GM12878 (cell line): ENCODE measurements around the gene XPO6. TPM values are rescaled to one million over a fixed set of nuclear protein-coding genes. Genes with fewer than 3 reads are reported as not detected.

Experiments used
- ATAC-seq: fragments of 200-7000 bp; cut with Tn5 transposase; 3 replicates; pipeline ENCODE4 v1.9.1; 2020; ENCODE audit warnings: mild to moderate bottlenecking, moderate library complexity
- BruUV-seq: library from RNA; stranded (reverse); fragments of 400-500 nt; replicated peaks from 2 replicates; lab custom pipeline; 2021; lab: Mats Ljungman, UMichigan
- CTCF ChIA-PET: fragments of 300-600 bp; sonication (Branson Sonifier 250); formaldehyde crosslinking; extraction: SDS; loops from one replicate; lab custom pipeline; 2021; ENCODE audit warnings: inconsistent platforms; lab: Yijun Ruan, JAX
- POLR2A ChIA-PET: fragments of 350-600 bp; formaldehyde crosslinking; extraction: SDS; loops from one replicate; lab custom pipeline; 2021; ENCODE audit warnings: inconsistent platforms; lab: Charles Lee
- RAD21 ChIA-PET: fragments of 300-600 bp; sonication (Branson Sonifier 250); formaldehyde crosslinking; loops from one replicate; lab custom pipeline; 2023; ENCODE audit warnings: antibody characterized with exemption; ENCODE audit not compliant: unreplicated experiment; lab: Charles Lee
- SMC1A ChIA-PET: fragments of 300-600 bp; sonication (Branson Sonifier 250); formaldehyde crosslinking; loops from one replicate; lab custom pipeline; 2023; ENCODE audit not compliant: unreplicated experiment, uncharacterized antibody; lab: Charles Lee
- DNase-seq: peaks from one replicate; pipeline ENCODE4 v3.0.0-alpha.2; 2011; ENCODE audit warnings: low read depth, low spot score
- FAIRE-seq: peaks from 3 replicates; lab custom pipeline; 2011; peaks lifted over from hg19 to GRCh38; lab: Jason Lieb, UNC
- H2AFZ ChIP-seq: 2 replicates; pipeline ENCODE4 v1.6.0; 2011; ENCODE audit warnings: low read depth, low read length, control low read depth; ENCODE audit not compliant: control insufficient read depth
- H3K27ac ChIP-seq: 2 replicates; pipeline ENCODE4 v1.5.1; 2011; ENCODE audit warnings: control low read depth; ENCODE audit not compliant: control insufficient read depth, insufficient read depth
- H3K27me3 ChIP-seq, 2 experiments: replicated peaks in 1 of 2; 2 replicates each; pipeline versions ENCODE4 v1.6.0 to v1.6.1; 2011; ENCODE audit warnings: low read length in 1 of 2; ENCODE audit not compliant: control insufficient read depth in 2 of 2, insufficient read depth in 2 of 2
- H3K36me3 ChIP-seq, 2 experiments: 2 replicates each; pipeline ENCODE4 v1.5.1; 2011; ENCODE audit warnings: low read length in 1 of 2; ENCODE audit not compliant: control insufficient read depth in 2 of 2, insufficient read depth in 2 of 2
- H3K4me1 ChIP-seq: 2 replicates; pipeline ENCODE4 v1.6.1; 2011; ENCODE audit warnings: mild to moderate bottlenecking, low read length, moderate library complexity, mixed read lengths; ENCODE audit not compliant: control insufficient read depth, insufficient read depth
- H3K4me2 ChIP-seq: 2 replicates; pipeline ENCODE4 v1.6.0; 2011; ENCODE audit warnings: control low read depth; ENCODE audit not compliant: control insufficient read depth, insufficient read depth
- H3K4me3 ChIP-seq: fragments of 200-600 bp; sonication (generic); 2 replicates; pipeline ENCODE4 v1.5.1; 2016
- H3K79me2 ChIP-seq: 2 replicates; pipeline ENCODE4 v1.6.0; 2011; ENCODE audit warnings: low read length; ENCODE audit not compliant: control insufficient read depth, insufficient read depth
- H3K9ac ChIP-seq: 2 replicates; pipeline ENCODE4 v1.8.0; 2011; ENCODE audit warnings: low read length, control low read depth, mixed read lengths; ENCODE audit not compliant: control insufficient read depth, insufficient read depth
- H3K9me3 ChIP-seq: replicated peaks from 3 replicates; pipeline ENCODE4 v1.5.1; 2011; ENCODE audit warnings: mild to moderate bottlenecking, low read length; ENCODE audit not compliant: control insufficient read depth, insufficient read depth
- H4K20me1 ChIP-seq: 2 replicates; pipeline ENCODE4 v1.6.0; 2011; ENCODE audit not compliant: control insufficient read depth, insufficient read depth
- ASH2L ChIP-seq: fragments of 300-600, 200-600 bp; sonication (generic); IDR thresholded peaks from 2 replicates; pipeline ENCODE4 v1.6.1; 2017; ENCODE audit warnings: low read depth, mild to moderate bottlenecking, borderline replicate concordance
- ATF7 ChIP-seq: fragments of 450-650 bp; IDR thresholded peaks from 2 replicates; pipeline ENCODE4 v1.6.1; 2016; ENCODE audit warnings: low read depth, mild to moderate bottlenecking
- CREM ChIP-seq: IDR thresholded peaks from 2 replicates; pipeline ENCODE4 v1.6.1; 2014; ENCODE audit warnings: antibody characterized with exemption, low read depth
- EP300 ChIP-seq, 2 experiments: fragments of 150-350 bp in 1 of 2; IDR thresholded peaks; 2 replicates each; pipeline ENCODE4 v1.6.1; 2011 to 2012; ENCODE audit warnings: low read depth in 2 of 2, low read length in 2 of 2, borderline replicate concordance in 1 of 2, improper control_type of control experiment in 1 of 2, inconsistent platforms in 1 of 2; ENCODE audit not compliant: control insufficient read depth in 1 of 2
- IKZF1 ChIP-seq: fragments of 450-650 bp; conservative IDR thresholded peaks from 2 replicates; pipeline ENCODE4 v1.6.1; 2017; ENCODE audit warnings: antibody characterized with exemption, mild to moderate bottlenecking
- KLF5 ChIP-seq: fragments of 450-650 bp; IDR thresholded peaks from 2 replicates; pipeline ENCODE4 v1.6.1; 2014; ENCODE audit warnings: mild to moderate bottlenecking; ENCODE audit not compliant: partially characterized antibody
- MEF2B ChIP-seq: fragments of 450-650 bp; IDR thresholded peaks from 2 replicates; pipeline ENCODE4 v1.6.1; 2018; ENCODE audit warnings: mild to moderate bottlenecking, moderate library complexity; ENCODE audit not compliant: partially characterized antibody, poor library complexity, severe bottlenecking
- MYB ChIP-seq: fragments of 150-350 bp; IDR thresholded peaks from 2 replicates; pipeline ENCODE4 v1.6.1; 2014; ENCODE audit warnings: mild to moderate bottlenecking, low read depth, low read length, borderline replicate concordance
- NBN ChIP-seq: fragments of 450-650 bp; IDR thresholded peaks from 2 replicates; pipeline ENCODE4 v1.6.1; 2016
- POLR2AphosphoS5 ChIP-seq: IDR thresholded peaks from 2 replicates; pipeline ENCODE4 v1.6.1; 2011; ENCODE audit warnings: mild to moderate bottlenecking, low read length, inconsistent platforms
- RAD51 ChIP-seq: fragments of 450-650 bp; IDR thresholded peaks from 2 replicates; pipeline ENCODE4 v1.6.1; 2016; ENCODE audit warnings: moderate library complexity, mild to moderate bottlenecking, inconsistent platforms
- SUZ12 ChIP-seq: fragments of 200-600 bp; sonication (generic); IDR thresholded peaks from one replicate; pipeline ENCODE4 v1.6.1; 2018; ENCODE audit warnings: antibody characterized with exemption, mild to moderate bottlenecking; ENCODE audit not compliant: unreplicated experiment
- WRNIP1 ChIP-seq: IDR thresholded peaks from 2 replicates; pipeline ENCODE4 v1.6.1; 2011; ENCODE audit warnings: low read depth, low read length, improper control_type of control experiment, borderline replicate concordance
- ZNF207 ChIP-seq: fragments of 450-650 bp; IDR thresholded peaks from 2 replicates; pipeline ENCODE4 v1.6.1; 2014; ENCODE audit warnings: antibody characterized with exemption, mild to moderate bottlenecking, borderline replicate concordance
- ZNF217 ChIP-seq: fragments of 450-650 bp; IDR thresholded peaks from 2 replicates; pipeline ENCODE4 v1.6.1; 2017; ENCODE audit warnings: antibody characterized with exemption, mild to moderate bottlenecking
- WGBS: methylation state at CpG from one replicate; pipeline ENCODE4 v1.1.6; 2016; ENCODE audit warnings: low lambda C conversion rate; ENCODE audit not compliant: insufficient replicate concordance, insufficient coverage; ENCODE audit errors: missing lambda C conversion rate; 5-methylcytosine and 5-hydroxymethylcytosine counted together
- in situ Hi-C: fragments of 300-500 bp; cut with MboI; formaldehyde crosslinking; loops from 9 replicates; pipeline ENCODE4 v1.14.3; 2018; ENCODE audit warnings: mixed read lengths
- intact Hi-C: fragments of 100-400 bp; cut with micrococcal nuclease; formaldehyde crosslinking; loops from one replicate; pipeline ENCODE4 v1.14.2; 2022; ENCODE audit not compliant: unreplicated experiment
- polyA plus RNA-seq, 11 experiments: library from polyadenylated mRNA; depleted of rRNA in 4 of 11; unstranded in 6 of 11; stranded (reverse) in 5 of 11; fragments of >200 nt; fragmentation: Nextera tagmentation in 4 of 11; fragmentation: Illumina TruSeq in 1 of 11; extraction: Ambion mirVana in 4 of 11; extraction: Trizol in 1 of 11; gene quantifications; 1 replicate in 1 of 11; 2 replicates in 10 of 11; pipeline versions ENCODE4 v1.2.1 to v1.2.3, GENCODE V29; 2011 to 2016; ENCODE audit warnings: inconsistent platforms in 2 of 11, missing spikeins in 2 of 11, low read depth in 1 of 11
- total RNA-seq, 4 experiments: library from RNA; depleted of rRNA in 3 of 4; stranded (reverse); fragments of >200 nt in 3 of 4; fragmentation: Illumina TruSeq in 1 of 4; extraction: Trizol in 1 of 4; gene quantifications; 2 replicates each; pipeline versions ENCODE4 v1.2.1 to v1.2.3, GENCODE V29; 2013 to 2021
- TF ChIP-seq, protein P1 (sequence below): fragments of 450-650 bp; IDR thresholded peaks from 2 replicates; pipeline ENCODE4 v1.6.1; 2017; ENCODE audit warnings: antibody characterized with exemption, mild to moderate bottlenecking, moderate library complexity
- TF ChIP-seq, protein P2 (sequence below): IDR thresholded peaks from 2 replicates; pipeline ENCODE4 v1.6.1; 2012; ENCODE audit warnings: low read depth, low read length, improper control_type of control experiment
- TF ChIP-seq, protein P3 (sequence below): IDR thresholded peaks from 2 replicates; pipeline ENCODE4 v1.6.1; 2011; ENCODE audit warnings: low read depth, low read length, improper control_type of control experiment, borderline replicate concordance

XPO6 gene
- total and polyA plus RNA-seq, 10 of the 15 experiments (the other 5 are each of a cell fraction or from before 2014, with no cell fraction given) = 9.9 to 246 (median 110) TPM

DNA sequence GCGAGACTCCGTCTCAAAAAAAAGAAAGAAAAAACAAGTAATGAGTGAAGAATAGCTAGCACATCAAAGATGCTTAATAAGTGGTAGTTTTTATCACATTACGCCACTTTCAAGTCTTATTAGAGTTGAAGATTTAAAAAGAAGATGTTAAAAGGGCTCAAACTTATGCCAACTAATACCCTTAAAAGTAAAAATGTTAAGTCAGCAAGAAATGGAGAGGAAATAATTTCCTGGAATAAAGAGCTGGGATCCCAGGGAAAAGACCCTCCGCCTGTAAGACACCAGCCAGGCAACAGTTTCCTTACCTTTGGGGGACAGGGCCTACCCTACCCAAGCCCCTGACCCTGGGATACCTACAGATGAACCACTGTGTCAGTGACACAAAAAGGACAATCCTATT lies 3.6 kb downstream of the XPO6 start (continued):
- TF ChIP-seq, protein P1, sequence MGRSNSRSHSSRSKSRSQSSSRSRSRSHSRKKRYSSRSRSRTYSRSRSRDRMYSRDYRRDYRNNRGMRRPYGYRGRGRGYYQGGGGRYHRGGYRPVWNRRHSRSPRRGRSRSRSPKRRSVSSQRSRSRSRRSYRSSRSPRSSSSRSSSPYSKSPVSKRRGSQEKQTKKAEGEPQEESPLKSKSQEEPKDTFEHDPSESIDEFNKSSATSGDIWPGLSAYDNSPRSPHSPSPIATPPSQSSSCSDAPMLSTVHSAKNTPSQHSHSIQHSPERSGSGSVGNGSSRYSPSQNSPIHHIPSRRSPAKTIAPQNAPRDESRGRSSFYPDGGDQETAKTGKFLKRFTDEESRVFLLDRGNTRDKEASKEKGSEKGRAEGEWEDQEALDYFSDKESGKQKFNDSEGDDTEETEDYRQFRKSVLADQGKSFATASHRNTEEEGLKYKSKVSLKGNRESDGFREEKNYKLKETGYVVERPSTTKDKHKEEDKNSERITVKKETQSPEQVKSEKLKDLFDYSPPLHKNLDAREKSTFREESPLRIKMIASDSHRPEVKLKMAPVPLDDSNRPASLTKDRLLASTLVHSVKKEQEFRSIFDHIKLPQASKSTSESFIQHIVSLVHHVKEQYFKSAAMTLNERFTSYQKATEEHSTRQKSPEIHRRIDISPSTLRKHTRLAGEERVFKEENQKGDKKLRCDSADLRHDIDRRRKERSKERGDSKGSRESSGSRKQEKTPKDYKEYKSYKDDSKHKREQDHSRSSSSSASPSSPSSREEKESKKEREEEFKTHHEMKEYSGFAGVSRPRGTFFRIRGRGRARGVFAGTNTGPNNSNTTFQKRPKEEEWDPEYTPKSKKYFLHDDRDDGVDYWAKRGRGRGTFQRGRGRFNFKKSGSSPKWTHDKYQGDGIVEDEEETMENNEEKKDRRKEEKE = no peak
- TF ChIP-seq POLR2AphosphoS5 = no peak

DNA sequence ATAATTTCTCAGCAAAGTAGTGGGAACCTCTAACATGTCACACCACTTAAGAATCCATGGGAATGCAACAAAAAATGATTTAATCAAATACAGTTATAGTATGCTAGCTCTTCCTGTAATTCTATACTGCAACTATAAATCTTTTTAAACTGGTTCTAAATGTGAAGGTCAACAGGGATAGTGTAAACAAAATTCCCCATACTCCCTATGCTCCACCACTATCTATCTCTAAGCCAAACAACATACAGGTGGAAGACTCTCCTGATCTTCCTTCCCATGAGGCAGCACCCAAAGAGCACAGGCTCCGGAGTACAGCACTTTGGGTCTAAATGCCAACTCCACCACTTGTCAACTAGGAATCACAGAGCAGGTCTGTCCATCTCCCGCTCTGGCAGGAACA lies 4.4 kb downstream of the XPO6 start:
- Histone ChIP-seq H3K9me3 (no peaks in the 10 kb centered on the region), H3K27ac (no peak overlapping the region), H3K27me3 (no peaks in the 10 kb centered on the region), H3K4me2 (peak overlapping the region; percentile 74), H2AFZ (no peak overlapping the region), H3K36me3 (peaks cover 7 to 36% of the 10 kb centered on the region in 2 experiments), H3K9ac (no peak overlapping the region), H3K79me2 (peaks cover 88% of the 10 kb centered on the region), H3K4me1 (peaks cover 20% of the 10 kb centered on the region), H3K4me3 (peak overlapping the region; percentile 66), H4K20me1 (peaks cover 4% of the 10 kb centered on the region)
- 93% methylated on average over 2 of the region's 2 CpGs for WGBS
- DNase-seq = no peak
- in situ Hi-C loops (no loop called here), intact Hi-C loops (no loop called here)
- ChIA-PET CTCF (interaction anchor here (0.7 to 8.1 kb wide), 4 partner anchors 10 to 66 kb away, joined by 3 to 91 read pairs (median 18); no protein-coding TSS in a partner anchor), POLR2A (interaction anchor here (1.1 to 4.9 kb wide), 2 partner anchors 16 to 21 kb away, joined by 4 to 71 read pairs; no protein-coding TSS in a partner anchor), SMC1A (interaction anchor here (0.6 to 13.4 kb wide), 5 partner anchors 10 to 67 kb away, joined by 3 to 272 read pairs (median 12); no protein-coding TSS in a partner anchor), RAD21 (interaction anchor here (9.8 to 12.5 kb wide), 2 partner anchors 17 to 66 kb away, joined by 63 to 192 read pairs; no protein-coding TSS in a partner anchor)
- BruUV-seq = no TSS peak
- FAIRE-seq = no peak
- TF ChIP-seq SUZ12 (no peak), IKZF1 (no peak), EP300 (IDR thresholded peaks at IDR 0.05; ENCODE audit: borderline replicate concordance in 1 of 2, control insufficient read depth in 1 of 2, low read depth in 2 of 2, low read length in 2 of 2) (no peak), ZNF207 (no peak), RAD51 (no peak), WRNIP1 (no peak), NBN (no peak), CREM (no peak), ZNF217 (no peak), KLF5 (no peak), ATF7 (no peak), ASH2L (no peak), MEF2B (no peak), MYB (no peak)
- TF ChIP-seq, protein P2, sequence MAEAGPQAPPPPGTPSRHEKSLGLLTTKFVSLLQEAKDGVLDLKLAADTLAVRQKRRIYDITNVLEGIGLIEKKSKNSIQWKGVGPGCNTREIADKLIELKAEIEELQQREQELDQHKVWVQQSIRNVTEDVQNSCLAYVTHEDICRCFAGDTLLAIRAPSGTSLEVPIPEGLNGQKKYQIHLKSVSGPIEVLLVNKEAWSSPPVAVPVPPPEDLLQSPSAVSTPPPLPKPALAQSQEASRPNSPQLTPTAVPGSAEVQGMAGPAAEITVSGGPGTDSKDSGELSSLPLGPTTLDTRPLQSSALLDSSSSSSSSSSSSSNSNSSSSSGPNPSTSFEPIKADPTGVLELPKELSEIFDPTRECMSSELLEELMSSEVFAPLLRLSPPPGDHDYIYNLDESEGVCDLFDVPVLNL = no peak
- TF ChIP-seq, protein P3, sequence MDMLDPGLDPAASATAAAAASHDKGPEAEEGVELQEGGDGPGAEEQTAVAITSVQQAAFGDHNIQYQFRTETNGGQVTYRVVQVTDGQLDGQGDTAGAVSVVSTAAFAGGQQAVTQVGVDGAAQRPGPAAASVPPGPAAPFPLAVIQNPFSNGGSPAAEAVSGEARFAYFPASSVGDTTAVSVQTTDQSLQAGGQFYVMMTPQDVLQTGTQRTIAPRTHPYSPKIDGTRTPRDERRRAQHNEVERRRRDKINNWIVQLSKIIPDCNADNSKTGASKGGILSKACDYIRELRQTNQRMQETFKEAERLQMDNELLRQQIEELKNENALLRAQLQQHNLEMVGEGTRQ = no peak
- ATAC-seq = no peak
